Measurements from ENCODE around the gene PAOX. TPM values are rescaled to one million over a fixed set of nuclear protein-coding genes. Genes with fewer than 3 reads are reported as not detected.
"Not testable (repeated sequence)": the region's sequence is repeated elsewhere in the genome, so short reads cannot be mapped to it uniquely, and the experiment has no call there.

PAOX gene
- total RNA-seq, 1 donor from 2014 or later: 3.4 TPM

GRCh38 chr10:133419211-133419950 lies 40.3 kb downstream of the PAOX start:
- ATAC-seq (ENCODE audit: poor library complexity) (no peak), DNase-seq (no peak)
- intact Hi-C loops (cut with DNase I): no loop called here

- intact Hi-C loops (cut with DNase I): loop anchor here (10.0 kb wide), 1 partner anchor 155 kb away; no protein-coding TSS in a partner anchor
- DNase-seq: no peak
- ATAC-seq (ENCODE audit: poor library complexity): no peak
These were observed 41.0 kb downstream of the PAOX start for GRCh38 chr10:133420028-133420427.

DNA sequence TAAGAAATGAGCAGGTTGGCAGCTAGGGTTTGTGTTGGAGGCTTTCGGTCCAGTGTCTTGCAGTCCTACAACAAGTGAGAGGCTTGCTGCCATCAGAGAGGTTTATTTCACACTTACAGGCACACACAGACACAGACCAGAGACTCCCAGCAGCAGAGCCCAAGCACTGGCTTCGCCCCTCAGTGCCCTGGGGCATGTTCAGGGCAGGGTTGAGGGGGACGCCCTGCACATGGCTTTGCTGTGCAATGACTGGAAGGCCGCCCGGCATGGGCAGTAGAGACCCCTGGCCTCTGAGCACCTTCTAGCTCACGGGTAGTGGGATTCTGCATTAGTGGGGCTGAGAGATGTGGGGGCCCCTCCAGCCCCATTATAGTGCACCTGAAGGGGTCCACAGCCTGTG lies 41.5 kb downstream of the PAOX start:
- intact Hi-C loops (cut with DNase I): loop anchor here (10.0 kb wide), 1 partner anchor 154 kb away; no protein-coding TSS in a partner anchor
- DNase-seq (no peak), ATAC-seq (ENCODE audit: poor library complexity) (no peak)

- intact Hi-C loops (cut with DNase I): loop anchor here (10.0 kb wide), 1 partner anchor 153 kb away; no protein-coding TSS in a partner anchor
- ATAC-seq (ENCODE audit: poor library complexity) (no peak), DNase-seq (peak; percentile 38)
These were observed 42.5 kb downstream of the PAOX start for GRCh38 chr10:133421336-133422222.

DNA sequence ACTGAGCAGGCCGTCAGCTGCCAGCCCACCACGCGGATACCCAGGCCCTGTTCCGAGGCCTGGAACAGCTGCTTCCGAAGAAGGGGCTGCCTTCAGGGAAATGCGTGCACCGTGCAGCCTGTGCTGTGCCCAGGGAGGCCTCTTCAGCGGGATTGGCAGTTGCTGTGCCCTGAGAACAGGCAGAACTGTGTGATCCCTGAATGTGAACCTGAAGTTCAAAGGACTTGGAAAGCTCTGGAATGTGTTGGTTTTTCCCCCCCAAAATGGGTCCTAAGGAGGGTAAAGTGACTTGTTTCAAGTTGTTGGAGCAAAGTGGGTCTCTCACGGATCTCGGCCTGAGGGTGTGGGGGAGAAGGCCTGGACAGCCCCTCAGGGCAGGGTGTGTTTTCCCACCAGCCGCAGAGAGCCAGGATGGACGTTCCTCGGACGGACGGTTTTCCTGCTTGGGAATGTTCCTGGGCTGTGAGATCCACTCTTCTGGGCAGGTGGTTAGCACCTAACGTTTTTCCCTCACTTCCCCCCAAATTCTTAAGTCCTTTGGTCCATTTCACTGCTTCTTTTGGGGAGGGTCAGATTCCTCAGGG lies 43.3 kb downstream of the PAOX start:
- intact Hi-C loops (cut with DNase I): loop anchor here (10.0 kb wide), 1 partner anchor 152 kb away; no protein-coding TSS in a partner anchor
- no peak for ATAC-seq (ENCODE audit: poor library complexity)
- no peak for DNase-seq

DNA sequence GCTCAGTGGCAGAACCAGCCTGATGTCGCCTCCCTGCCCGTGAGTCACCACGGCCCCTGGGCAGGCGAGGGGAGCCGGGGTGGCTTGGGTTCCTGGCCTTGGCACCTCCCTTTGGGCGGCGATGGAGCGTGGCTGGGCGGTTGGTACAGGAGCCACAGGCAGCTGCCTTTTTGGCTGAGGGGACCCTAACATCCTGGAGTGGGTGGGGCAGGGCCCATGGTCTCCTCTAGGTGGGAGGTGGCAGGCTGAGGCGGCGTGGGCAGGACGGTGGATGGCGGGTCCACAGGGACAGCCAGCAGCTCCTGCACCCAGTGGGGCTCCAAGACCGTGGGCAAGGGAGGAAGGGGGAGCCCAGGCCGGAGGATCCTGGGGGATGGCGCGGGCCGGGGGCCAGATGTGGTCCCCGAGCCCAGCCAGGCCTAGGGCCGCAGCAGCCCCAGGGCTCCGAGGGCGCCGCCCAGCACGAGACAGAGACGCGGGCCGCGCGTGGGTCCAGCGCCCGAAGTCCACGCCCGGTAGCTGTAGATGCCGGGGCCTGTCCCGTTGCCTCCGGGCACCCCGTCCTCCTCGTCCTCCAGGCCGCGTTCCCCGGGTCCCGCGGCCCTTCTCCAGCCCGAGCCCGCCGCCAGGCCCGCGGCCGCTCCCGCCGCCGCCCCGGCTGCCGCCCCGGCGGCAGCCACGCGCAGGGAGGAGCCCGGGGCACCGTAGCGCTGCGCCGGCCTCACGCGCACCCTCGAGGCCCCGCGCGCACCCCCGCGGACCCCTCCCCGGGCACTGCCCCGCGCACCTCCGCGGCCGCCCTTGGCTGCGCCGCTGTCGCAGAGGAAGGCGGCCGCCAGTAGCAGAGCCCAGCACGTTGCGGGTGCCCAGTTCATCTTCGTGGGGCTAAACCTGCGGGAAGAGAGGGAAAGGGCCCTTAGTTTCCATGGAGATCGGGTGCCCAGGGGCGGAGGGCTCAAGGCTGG lies 44.0 kb downstream of the PAOX start:
- DNase-seq: peak; percentile 34
- intact Hi-C loops (cut with DNase I): loop anchor here (10.0 kb wide), 1 partner anchor 152 kb away; no protein-coding TSS in a partner anchor
- peak; percentile 35 for ATAC-seq (ENCODE audit: poor library complexity)

GRCh38 chr10:133424102-133424501 lies 45.0 kb downstream of the PAOX start:
- ATAC-seq (ENCODE audit: poor library complexity): peak; percentile 26
- DNase-seq: not testable (repeated sequence)
- intact Hi-C loops (cut with DNase I): loop anchor here (10.0 kb wide), 1 partner anchor 151 kb away; no protein-coding TSS in a partner anchor

DNA sequence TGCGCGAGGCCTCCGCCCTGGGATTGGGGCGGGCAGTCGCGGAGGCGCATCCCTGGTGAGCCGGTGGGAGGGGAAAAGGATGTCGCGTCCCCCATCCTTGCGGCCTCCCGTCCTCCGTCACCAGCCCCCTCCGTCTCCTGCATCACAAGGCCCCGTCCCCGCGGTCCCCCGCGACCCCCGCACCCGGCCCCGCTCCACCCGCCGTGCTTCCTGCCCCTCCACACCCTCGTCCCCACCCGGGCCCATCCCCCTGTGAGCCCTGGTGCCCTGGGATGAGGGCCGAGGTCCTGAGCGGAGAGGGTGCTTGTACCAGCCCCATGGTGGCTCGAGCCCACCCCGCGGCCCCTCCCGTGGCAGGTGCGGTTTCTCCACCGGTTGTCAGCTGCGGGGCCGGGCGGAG lies 45.5 kb downstream of the PAOX start, which contains the start of gene SPRN:
Gene SPRN, minus strand, starts transcription at position 25 of the 400 bp plus-strand sequence. CDS start 944 bp downstream, outside the sequence.
- intact Hi-C loops (cut with DNase I): loop anchor here (10.0 kb wide), 1 partner anchor 150 kb away; no protein-coding TSS in a partner anchor
- DNase-seq; ATAC-seq (ENCODE audit: poor library complexity): not testable (repeated sequence)

GRCh38 chr10:133429571-133429970 lies 50.5 kb downstream of the PAOX start:
- DNase-seq; ATAC-seq (ENCODE audit: poor library complexity): not testable (repeated sequence)
- intact Hi-C loops (cut with DNase I): loop anchor here (10.0 kb wide), 1 partner anchor 145 kb away; no protein-coding TSS in a partner anchor

GRCh38 chr10:133431888-133432613 lies 53.0 kb downstream of the PAOX start:
- ATAC-seq (ENCODE audit: poor library complexity); intact Hi-C loops (cut with DNase I); DNase-seq: not testable (repeated sequence)

DNA sequence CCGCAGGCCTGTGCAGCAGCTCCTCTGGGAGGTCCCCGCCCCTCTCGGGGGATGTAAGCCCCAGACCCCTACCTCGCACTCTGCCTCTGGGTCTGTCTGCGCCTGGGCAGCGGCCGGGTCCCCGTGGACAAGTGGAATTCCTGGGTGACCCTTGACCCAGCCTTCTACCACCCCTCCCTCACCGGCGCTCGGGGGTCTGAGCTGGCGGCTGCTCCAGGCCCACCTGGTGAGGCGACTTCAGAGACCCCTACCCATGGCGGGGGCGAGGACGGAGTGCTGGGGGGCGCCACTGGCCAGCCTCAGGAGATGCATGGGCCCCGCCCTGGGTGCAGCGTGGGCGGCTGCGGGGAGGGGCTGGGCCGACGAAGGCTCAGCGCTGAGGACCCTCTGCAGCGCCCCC lies 53.7 kb downstream of the PAOX start:
- intact Hi-C loops (cut with DNase I); DNase-seq; ATAC-seq (ENCODE audit: poor library complexity): not testable (repeated sequence)

DNA sequence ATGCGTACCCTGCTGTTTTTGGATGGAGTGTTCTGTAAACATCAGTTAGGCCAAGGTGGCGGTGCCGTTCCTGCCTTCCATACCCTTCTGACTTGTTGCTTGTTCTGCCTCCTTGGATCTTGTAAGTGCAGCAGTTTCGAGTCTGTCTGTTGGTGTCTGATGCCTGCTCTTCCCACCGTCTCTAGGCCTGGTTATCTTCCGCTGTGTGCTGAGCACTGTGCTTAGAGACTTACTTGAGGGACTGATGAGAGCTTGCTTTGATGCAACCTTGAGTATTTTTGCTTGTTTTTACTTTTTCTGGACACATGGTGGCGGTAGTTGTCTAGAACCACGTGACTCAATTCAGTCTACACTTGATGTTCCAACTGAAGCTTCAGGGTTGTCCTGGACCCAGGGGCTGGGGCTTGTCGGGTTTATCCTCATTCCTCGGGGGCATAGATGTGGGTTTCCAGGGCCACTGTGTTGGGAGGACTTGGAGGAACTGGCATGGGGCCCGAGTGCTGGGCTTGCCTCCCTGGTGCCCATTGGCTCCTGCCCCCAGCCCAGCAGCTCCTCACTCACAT lies 59.7 kb downstream of the PAOX start:
- ATAC-seq (ENCODE audit: poor library complexity) (no peak), DNase-seq (peak; percentile 25)
- intact Hi-C loops (cut with DNase I): no loop called here

DNA sequence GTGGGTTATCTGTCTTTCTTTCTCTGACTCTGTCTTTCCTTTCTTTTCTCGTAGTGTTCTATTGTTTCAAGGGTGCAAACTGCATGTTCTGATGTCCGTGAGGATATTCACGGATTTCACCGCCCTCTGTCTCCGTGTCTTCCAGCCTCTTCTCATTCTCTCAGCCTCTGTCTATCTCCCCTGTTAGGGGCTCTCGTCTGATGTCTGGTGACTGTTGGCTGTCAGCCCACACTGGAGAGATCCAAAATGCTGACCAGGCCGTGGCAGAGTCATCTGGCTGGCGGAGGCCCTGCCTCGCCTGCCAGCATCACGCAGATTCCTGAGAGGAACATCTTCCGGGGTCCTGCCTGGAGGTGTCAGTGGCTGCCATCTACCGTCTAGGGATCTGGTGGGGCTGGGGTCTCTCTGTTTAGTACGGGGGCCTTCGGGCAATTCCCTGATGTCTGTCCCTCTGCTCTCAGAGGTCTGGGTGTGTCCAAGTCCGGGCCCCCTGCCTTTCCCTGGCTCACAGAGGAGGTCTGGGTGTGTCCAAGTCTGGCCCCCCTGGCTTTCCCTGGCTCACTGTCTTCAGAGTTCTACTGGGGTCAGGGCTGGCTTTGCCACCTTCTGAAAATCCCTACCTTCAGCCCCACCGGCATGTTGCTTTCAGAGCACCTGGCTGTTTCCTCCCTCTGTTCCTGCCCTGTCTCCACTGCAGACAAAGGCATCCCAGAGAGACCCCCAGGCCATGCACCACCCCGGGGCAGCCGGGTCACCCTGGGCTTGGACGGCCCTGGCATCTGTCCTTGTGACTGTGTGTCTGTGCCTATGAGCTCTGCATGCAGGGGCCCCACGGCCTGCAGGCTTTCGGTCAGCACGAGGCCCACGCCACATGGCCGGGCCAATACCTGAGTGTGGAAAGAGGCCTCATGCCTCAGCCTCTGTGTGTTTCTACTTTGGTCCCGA lies 60.7 kb downstream of the PAOX start:
- intact Hi-C loops (cut with DNase I): no loop called here
- DNase-seq (peak; percentile 26), ATAC-seq (ENCODE audit: poor library complexity) (no peak)

DNA sequence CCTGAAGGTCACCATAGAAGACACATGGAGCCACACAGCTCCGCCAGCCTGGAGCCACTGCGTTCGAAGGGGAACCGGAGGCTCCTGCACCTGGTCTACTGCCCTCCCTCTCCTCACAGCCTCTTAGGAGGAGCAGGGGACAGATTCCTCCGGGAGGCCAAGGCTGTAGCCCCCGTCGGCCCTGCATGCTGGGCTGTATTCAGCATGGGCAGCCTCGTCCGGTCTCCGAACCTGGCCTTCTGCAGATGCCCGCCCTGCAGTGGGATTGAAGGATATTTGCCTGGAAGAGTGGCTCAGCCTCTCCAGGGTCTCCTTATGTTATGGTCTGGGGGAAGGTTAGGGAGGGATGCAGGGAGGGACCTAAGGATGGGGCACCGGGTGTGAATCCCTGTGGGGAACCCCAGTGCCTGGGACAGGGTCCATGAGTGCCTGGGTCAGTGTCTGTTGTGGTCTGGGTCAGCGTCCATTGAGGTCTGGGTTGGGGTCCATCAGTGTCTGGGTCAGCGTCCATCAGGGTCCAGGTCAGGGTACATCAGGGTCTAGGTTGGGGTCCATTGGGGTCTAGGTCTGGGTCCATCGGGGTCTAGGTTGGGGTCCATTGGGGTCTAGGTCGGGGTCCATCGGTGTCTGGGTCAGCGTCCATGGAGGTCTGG lies 61.7 kb downstream of the PAOX start:
- ATAC-seq (ENCODE audit: poor library complexity) (no peak), DNase-seq (peak; percentile 24)
- intact Hi-C loops (cut with DNase I): no loop called here
